A549 (cell line): ENCODE measurements around the gene BEST4. TPM values are rescaled to one million over a fixed set of nuclear protein-coding genes. Genes with fewer than 3 reads are reported as not detected.
A peak's percentile ranks its signal among the peaks of the same experiment; 100 is the strongest.

ENCODE experiments used
- ATAC-seq, 2 experiments: fragments of 200-7000 bp in 1 of 2; fragments of >200 bp in 1 of 2; cut with Nextera tagmentation in 1 of 2; cut with Tn5 transposase in 1 of 2; 3 replicates each; pipeline versions ENCODE4 v1.8.0 to v1.9.1; 2018 to 2020; ENCODE audit warnings: mild to moderate bottlenecking in 1 of 2, moderate library complexity in 1 of 2
- CTCF ChIA-PET: fragments of 300-600 bp; sonication (Branson Sonifier 250); formaldehyde crosslinking; extraction: SDS; loops from one replicate; lab custom pipeline; 2021; ENCODE audit warnings: antibody characterized with exemption, inconsistent platforms; lab: Yijun Ruan, JAX
- POLR2A ChIA-PET: fragments of 350-600 bp; formaldehyde crosslinking; extraction: SDS; loops from one replicate; lab custom pipeline; 2021; ENCODE audit warnings: antibody characterized with exemption, inconsistent platforms; lab: Yijun Ruan, JAX
- DNase-seq, 2 experiments: peaks; one replicate each; pipeline versions ENCODE4 v3.0.0 to v3.0.0-alpha.2; 2011 to 2016; ENCODE audit warnings: low read depth in 1 of 2, low spot score in 1 of 2
- FAIRE-seq: peaks from 2 replicates; lab custom pipeline; 2011; peaks lifted over from hg19 to GRCh38; lab: Jason Lieb, UNC
- H3K27ac ChIP-seq, 2 experiments: fragments of >200 bp; sonication (Bioruptor Twin); formaldehyde crosslinking; 3 replicates each; pipeline ENCODE4 v1.5.1; 2016 to 2017
- H3K4me1 ChIP-seq: fragments of >200 bp; sonication (Bioruptor Twin); formaldehyde crosslinking; 3 replicates; pipeline ENCODE4 v1.6.1; 2016
- H3K4me2 ChIP-seq: fragments of >200 bp; sonication (Bioruptor Twin); formaldehyde crosslinking; 3 replicates; pipeline ENCODE4 v1.6.1; 2016
- H3K4me3 ChIP-seq: fragments of >200 bp; sonication (Bioruptor Twin); formaldehyde crosslinking; 3 replicates; pipeline ENCODE4 v1.5.1; 2016
- H3K9me3 ChIP-seq: fragments of >200 bp; sonication (Bioruptor Twin); formaldehyde crosslinking; 3 replicates; pipeline ENCODE4 v1.6.1; 2016
- ATOH8 ChIP-seq: fragments of 250-450 bp; sonication (Bioruptor Pico); IDR thresholded peaks from 2 replicates; pipeline ENCODE4 v1.5.0; 2020; ENCODE audit warnings: low read depth, mild to moderate bottlenecking, moderate library complexity
- BHLHE40 ChIP-seq: IDR thresholded peaks from 2 replicates; pipeline ENCODE4 v1.6.1; 2012; ENCODE audit warnings: low read depth, low read length, inconsistent platforms
- CBX2 ChIP-seq: fragments of 200-600 bp; sonication (generic); IDR thresholded peaks from 2 replicates; pipeline ENCODE4 v1.6.1; 2016; ENCODE audit warnings: low read depth, mild to moderate bottlenecking, borderline replicate concordance
- CBX8 ChIP-seq: fragments of 200-600 bp; sonication (generic); IDR thresholded peaks from 2 replicates; pipeline ENCODE4 v1.6.1; 2016
- EHF ChIP-seq: fragments of 250-450 bp; sonication (Bioruptor Pico); IDR thresholded peaks from 2 replicates; pipeline ENCODE4 v1.5.0; 2020; ENCODE audit warnings: mild to moderate bottlenecking
- EHMT2 ChIP-seq: fragments of 200-600 bp; sonication (generic); IDR thresholded peaks from 2 replicates; pipeline ENCODE4 v1.6.1; 2016; ENCODE audit warnings: antibody characterized with exemption, low read depth, mild to moderate bottlenecking, moderate library complexity
- EP300 ChIP-seq, 2 experiments: fragments of >200 bp; sonication (Bioruptor Twin); formaldehyde crosslinking; IDR thresholded peaks; 2 replicates in 1 of 2; 3 replicates in 1 of 2; pipeline ENCODE4 v1.6.1; 2016 to 2017
- ESRRA ChIP-seq: fragments of 150-350 bp; IDR thresholded peaks from 2 replicates; pipeline ENCODE4 v1.6.1; 2014; ENCODE audit warnings: mild to moderate bottlenecking, low read length, borderline replicate concordance
- GATA3 ChIP-seq: IDR thresholded peaks from 2 replicates; pipeline ENCODE4 v1.6.1; 2012; ENCODE audit warnings: borderline replicate concordance
- HDAC2 ChIP-seq: fragments of 200-600 bp; sonication (generic); IDR thresholded peaks from 2 replicates; pipeline ENCODE4 v1.6.1; 2016
- JUNB ChIP-seq: fragments of >200 bp; sonication (Bioruptor Twin); formaldehyde crosslinking; IDR thresholded peaks from 2 replicates; pipeline ENCODE4 v1.6.1; 2016
- KDM1A ChIP-seq: fragments of 200-600 bp; sonication (generic); IDR thresholded peaks from 2 replicates; pipeline ENCODE4 v1.6.1; 2016; ENCODE audit warnings: low read depth, mild to moderate bottlenecking
- KDM5A ChIP-seq: fragments of 200-600 bp; sonication (generic); IDR thresholded peaks from 2 replicates; pipeline ENCODE4 v1.6.1; 2016; ENCODE audit warnings: antibody characterized with exemption, mild to moderate bottlenecking
- MAX ChIP-seq: IDR thresholded peaks from 2 replicates; pipeline ENCODE4 v1.6.1; 2012
- MAZ ChIP-seq: fragments of 150-350 bp; IDR thresholded peaks from 2 replicates; pipeline ENCODE4 v1.6.1; 2014; ENCODE audit warnings: antibody characterized with exemption, low read depth, low read length, borderline replicate concordance
- NFE2L2 ChIP-seq: fragments of 150-350 bp; conservative IDR thresholded peaks from 2 replicates; pipeline ENCODE4 v1.6.1; 2014; ENCODE audit warnings: low read length
- NPAS2 ChIP-seq: fragments of 250-450 bp; sonication (Bioruptor Pico); IDR thresholded peaks from 2 replicates; pipeline ENCODE4 v1.8.0; 2022; ENCODE audit warnings: mild to moderate bottlenecking, moderate library complexity, borderline replicate concordance
- POLR2A ChIP-seq: IDR thresholded peaks from 2 replicates; pipeline ENCODE4 v1.6.1; 2012; ENCODE audit warnings: mild to moderate bottlenecking, low read length
- POLR2AphosphoS2 ChIP-seq: conservative IDR thresholded peaks from 2 replicates; pipeline ENCODE4 v1.6.1; 2012; ENCODE audit warnings: low read length, improper control_type of control experiment, inconsistent platforms
- RARB ChIP-seq: fragments of 250-450 bp; sonication (Bioruptor Pico); IDR thresholded peaks from 2 replicates; pipeline ENCODE4 v1.8.0; 2021; ENCODE audit warnings: mild to moderate bottlenecking, moderate library complexity
- RNF2 ChIP-seq: fragments of 200-600 bp; sonication (generic); IDR thresholded peaks from 2 replicates; pipeline ENCODE4 v1.6.1; 2016; ENCODE audit warnings: low read depth, mild to moderate bottlenecking, antibody characterized with exemption, moderate library complexity, borderline replicate concordance
- TFCP2L1 ChIP-seq: fragments of 250-450 bp; sonication (Bioruptor Pico); IDR thresholded peaks from 2 replicates; pipeline ENCODE4 v1.5.0; 2021; ENCODE audit warnings: mild to moderate bottlenecking
- WGBS: methylation state at CpG from one replicate; pipeline ENCODE4 v1.1.6; 2017; ENCODE audit errors: missing lambda C conversion rate; 5-methylcytosine and 5-hydroxymethylcytosine counted together
- polyA plus RNA-seq, 4 experiments: library from polyadenylated mRNA; depleted of rRNA in 3 of 4; stranded (reverse); fragments of >200 nt; fragmentation: RNase III in 1 of 4; extraction: RNeasy Plus Mini Kit Qiagen cat#74134 plus additional on column Dnase treatment in 1 of 4; gene quantifications; 2 replicates in 3 of 4; 3 replicates in 1 of 4; pipeline ENCODE4 v1.2.3, GENCODE V29; 2011 to 2017
- TF ChIP-seq, protein P1 (sequence below): fragments of 150-350 bp; IDR thresholded peaks from 2 replicates; pipeline ENCODE4 v1.6.1; 2014; ENCODE audit warnings: low read depth, mild to moderate bottlenecking, low read length
- TF ChIP-seq, protein P2 (sequence below): fragments of 250-450 bp; sonication (Bioruptor Pico); IDR thresholded peaks from 2 replicates; pipeline ENCODE4 v1.5.0; 2021; ENCODE audit warnings: mild to moderate bottlenecking, moderate library complexity, borderline replicate concordance
- TF ChIP-seq, protein P3 (sequence below): fragments of >200 bp; sonication (Bioruptor Twin); formaldehyde crosslinking; IDR thresholded peaks from 3 replicates; pipeline ENCODE4 v1.6.1; 2016
- TF ChIP-seq, protein P4 (sequence below): fragments of 200-600 bp; sonication (generic); IDR thresholded peaks from 2 replicates; pipeline ENCODE4 v1.6.1; 2016; ENCODE audit warnings: antibody characterized with exemption, mild to moderate bottlenecking, moderate library complexity

Gene BEST4
- polyA plus RNA-seq, 2 of the 4 experiments (the other 2 are of a cell fraction): 0.08 to 0.09 TPM

- no peak for ATAC-seq
These were observed 39.4 kb upstream of the BEST4 start for GRCh38 chr1:44827197-44828002.

GRCh38 chr1:44826375-44827196 is 38.6 kb upstream of the BEST4 start:
- DNase-seq (no peak), ATAC-seq (peak in 1 of 2 experiments; percentile 19; a peak in 2 of 6 replicates), FAIRE-seq (no peak)
- H3K4me1 ChIP-seq: no peaks in the 10 kb centered on the region
- POLR2A ChIA-PET: no interaction called here
- CTCF ChIA-PET: interaction anchor here (0.6 to 3.3 kb wide), 4 partner anchors 9 to 79 kb away, joined by 3 to 14 read pairs (median 3); no protein-coding TSS in a partner anchor
- no peak overlapping the region for H3K27ac ChIP-seq
- no peaks in the 10 kb centered on the region for H3K9me3 ChIP-seq
- no peak overlapping the region for H3K4me2 ChIP-seq
- H3K4me3 ChIP-seq: no peak overlapping the region
- 81% methylated on average over 7 of the region's 24 CpGs for WGBS
- TF ChIP-seq NPAS2 (CRISPR knock-in tag) (no peak), NFE2L2 (no peak), GATA3 (no peak), EHMT2 (no peak), POLR2A (no peak), RARB (CRISPR knock-in tag) (no peak), HDAC2 (no peak), MAX (no peak), ATOH8 (CRISPR knock-in tag) (no peak), RNF2 (no peak), JUNB (no peak), KDM1A (no peak)
- TF ChIP-seq, protein P1, sequence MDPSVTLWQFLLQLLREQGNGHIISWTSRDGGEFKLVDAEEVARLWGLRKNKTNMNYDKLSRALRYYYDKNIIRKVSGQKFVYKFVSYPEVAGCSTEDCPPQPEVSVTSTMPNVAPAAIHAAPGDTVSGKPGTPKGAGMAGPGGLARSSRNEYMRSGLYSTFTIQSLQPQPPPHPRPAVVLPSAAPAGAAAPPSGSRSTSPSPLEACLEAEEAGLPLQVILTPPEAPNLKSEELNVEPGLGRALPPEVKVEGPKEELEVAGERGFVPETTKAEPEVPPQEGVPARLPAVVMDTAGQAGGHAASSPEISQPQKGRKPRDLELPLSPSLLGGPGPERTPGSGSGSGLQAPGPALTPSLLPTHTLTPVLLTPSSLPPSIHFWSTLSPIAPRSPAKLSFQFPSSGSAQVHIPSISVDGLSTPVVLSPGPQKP: no peak
- TF ChIP-seq, protein P2, sequence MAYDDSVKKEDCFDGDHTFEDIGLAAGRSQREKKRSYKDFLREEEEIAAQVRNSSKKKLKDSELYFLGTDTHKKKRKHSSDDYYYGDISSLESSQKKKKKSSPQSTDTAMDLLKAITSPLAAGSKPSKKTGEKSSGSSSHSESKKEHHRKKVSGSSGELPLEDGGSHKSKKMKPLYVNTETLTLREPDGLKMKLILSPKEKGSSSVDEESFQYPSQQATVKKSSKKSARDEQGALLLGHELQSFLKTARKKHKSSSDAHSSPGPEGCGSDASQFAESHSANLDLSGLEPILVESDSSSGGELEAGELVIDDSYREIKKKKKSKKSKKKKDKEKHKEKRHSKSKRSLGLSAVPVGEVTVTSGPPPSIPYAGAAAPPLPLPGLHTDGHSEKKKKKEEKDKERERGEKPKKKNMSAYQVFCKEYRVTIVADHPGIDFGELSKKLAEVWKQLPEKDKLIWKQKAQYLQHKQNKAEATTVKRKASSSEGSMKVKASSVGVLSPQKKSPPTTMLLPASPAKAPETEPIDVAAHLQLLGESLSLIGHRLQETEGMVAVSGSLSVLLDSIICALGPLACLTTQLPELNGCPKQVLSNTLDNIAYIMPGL (CRISPR knock-in tag): no peak

More at GRCh38 chr1:44827197-44828002, 39.4 kb upstream of the BEST4 start:
- Histone ChIP-seq H3K4me1 (no peaks in the 10 kb centered on the region), H3K9me3 (no peaks in the 10 kb centered on the region)
- TF ChIP-seq BHLHE40: no peak
- no peak for TF ChIP-seq EHF (CRISPR knock-in tag)
- TF ChIP-seq POLR2A: no peak
- TF ChIP-seq MAX: no peak
- no peak for TF ChIP-seq RARB (CRISPR knock-in tag)
- no peak for TF ChIP-seq KDM5A
- TF ChIP-seq MAZ: no peak
- TF ChIP-seq POLR2AphosphoS2: no peak
- TF ChIP-seq, protein P3, sequence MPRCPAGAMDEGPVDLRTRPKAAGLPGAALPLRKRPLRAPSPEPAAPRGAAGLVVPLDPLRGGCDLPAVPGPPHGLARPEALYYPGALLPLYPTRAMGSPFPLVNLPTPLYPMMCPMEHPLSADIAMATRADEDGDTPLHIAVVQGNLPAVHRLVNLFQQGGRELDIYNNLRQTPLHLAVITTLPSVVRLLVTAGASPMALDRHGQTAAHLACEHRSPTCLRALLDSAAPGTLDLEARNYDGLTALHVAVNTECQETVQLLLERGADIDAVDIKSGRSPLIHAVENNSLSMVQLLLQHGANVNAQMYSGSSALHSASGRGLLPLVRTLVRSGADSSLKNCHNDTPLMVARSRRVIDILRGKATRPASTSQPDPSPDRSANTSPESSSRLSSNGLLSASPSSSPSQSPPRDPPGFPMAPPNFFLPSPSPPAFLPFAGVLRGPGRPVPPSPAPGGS: no peak
- no peak for TF ChIP-seq EP300 (IDR thresholded peaks at IDR 0.05)
- no peak for TF ChIP-seq TFCP2L1 (CRISPR knock-in tag)
- TF ChIP-seq, protein P4, sequence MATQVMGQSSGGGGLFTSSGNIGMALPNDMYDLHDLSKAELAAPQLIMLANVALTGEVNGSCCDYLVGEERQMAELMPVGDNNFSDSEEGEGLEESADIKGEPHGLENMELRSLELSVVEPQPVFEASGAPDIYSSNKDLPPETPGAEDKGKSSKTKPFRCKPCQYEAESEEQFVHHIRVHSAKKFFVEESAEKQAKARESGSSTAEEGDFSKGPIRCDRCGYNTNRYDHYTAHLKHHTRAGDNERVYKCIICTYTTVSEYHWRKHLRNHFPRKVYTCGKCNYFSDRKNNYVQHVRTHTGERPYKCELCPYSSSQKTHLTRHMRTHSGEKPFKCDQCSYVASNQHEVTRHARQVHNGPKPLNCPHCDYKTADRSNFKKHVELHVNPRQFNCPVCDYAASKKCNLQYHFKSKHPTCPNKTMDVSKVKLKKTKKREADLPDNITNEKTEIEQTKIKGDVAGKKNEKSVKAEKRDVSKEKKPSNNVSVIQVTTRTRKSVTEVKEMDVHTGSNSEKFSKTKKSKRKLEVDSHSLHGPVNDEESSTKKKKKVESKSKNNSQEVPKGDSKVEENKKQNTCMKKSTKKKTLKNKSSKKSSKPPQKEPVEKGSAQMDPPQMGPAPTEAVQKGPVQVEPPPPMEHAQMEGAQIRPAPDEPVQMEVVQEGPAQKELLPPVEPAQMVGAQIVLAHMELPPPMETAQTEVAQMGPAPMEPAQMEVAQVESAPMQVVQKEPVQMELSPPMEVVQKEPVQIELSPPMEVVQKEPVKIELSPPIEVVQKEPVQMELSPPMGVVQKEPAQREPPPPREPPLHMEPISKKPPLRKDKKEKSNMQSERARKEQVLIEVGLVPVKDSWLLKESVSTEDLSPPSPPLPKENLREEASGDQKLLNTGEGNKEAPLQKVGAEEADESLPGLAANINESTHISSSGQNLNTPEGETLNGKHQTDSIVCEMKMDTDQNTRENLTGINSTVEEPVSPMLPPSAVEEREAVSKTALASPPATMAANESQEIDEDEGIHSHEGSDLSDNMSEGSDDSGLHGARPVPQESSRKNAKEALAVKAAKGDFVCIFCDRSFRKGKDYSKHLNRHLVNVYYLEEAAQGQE: no peak
- TF ChIP-seq KDM1A: no peak
- no peak for TF ChIP-seq GATA3
- TF ChIP-seq CBX8: no peak
- TF ChIP-seq CBX2: no peak
- no peak for TF ChIP-seq ESRRA
- TF ChIP-seq, all 56 proteins: peak for 0
- FAIRE-seq: no peak
- Histone ChIP-seq H3K4me2 (no peak overlapping the region), H3K27ac (no peak overlapping the region), H3K4me3 (no peak overlapping the region)
- ChIA-PET CTCF (interaction anchor here (1.0 to 3.3 kb wide), 3 partner anchors 10 to 80 kb away, joined by 3 to 14 read pairs (median 3); no protein-coding TSS in a partner anchor), POLR2A (no interaction called here)
- WGBS: no CpG with 5 or more reads among the region's 28 CpGs
- DNase-seq: no peak
